Gastroesophageal sphincter (tissue), 4 donors: ENCODE data around the gene CCDC107. TPM values are rescaled to one million over a fixed set of nuclear protein-coding genes. Genes with fewer than 3 reads are reported as not detected.

Experiments used
- ATAC-seq: fragments of 150-250 bp; one replicate; pipeline ENCODE4 v1.9.1; 2016; ENCODE audit warnings: mild to moderate bottlenecking, moderate library complexity
- H3K27ac ChIP-seq, 4 donors: fragments of 200-600 bp; sonication (generic) in 3 of 4; 1 replicate in 3 of 4; 2 replicates in 1 of 4; pipeline ENCODE4 v1.5.1; 2016 to 2019
- H3K27me3 ChIP-seq: fragments of 200-600 bp; sonication (generic); one replicate; pipeline ENCODE4 v1.5.1; 2019
- H3K36me3 ChIP-seq, 2 donors: fragments of 200-600 bp; sonication (generic); one replicate each; pipeline ENCODE4 v1.5.1; 2019; ENCODE audit warnings: control low read depth in 1 of 2
- H3K4me1 ChIP-seq, 3 donors: fragments of 200-600 bp; sonication (generic); 1 replicate in 2 of 3; 2 replicates in 1 of 3; pipeline ENCODE4 v1.5.1; 2016 to 2019; ENCODE audit warnings: control low read depth in 2 of 3
- H3K4me3 ChIP-seq, 2 donors: fragments of 200-600 bp; sonication (generic); one replicate each; pipeline ENCODE4 v1.5.1; 2019; ENCODE audit warnings: mild to moderate bottlenecking in 1 of 2, moderate library complexity in 1 of 2
- H3K9me3 ChIP-seq, 3 donors: fragments of 200-600 bp; sonication (generic); one replicate each; pipeline ENCODE4 v1.5.1; 2017 to 2019; ENCODE audit warnings: control low read depth in 2 of 3
- CTCF ChIP-seq, 4 experiments: fragments of 200-600 bp in 2 of 4; fragments of 450-650 bp in 2 of 4; sonication (generic) in 1 of 4; IDR thresholded peaks; one replicate each; pipeline ENCODE4 v1.5.1; 2017 to 2019; ENCODE audit warnings: antibody characterized with exemption in 4 of 4, mild to moderate bottlenecking in 2 of 4, moderate library complexity in 2 of 4
- EP300 ChIP-seq: sonication (generic); formaldehyde crosslinking; IDR thresholded peaks from one replicate; pipeline ENCODE4 v1.6.1; 2017; ENCODE audit warnings: antibody characterized with exemption, mild to moderate bottlenecking
- POLR2A ChIP-seq, 2 donors: fragments of 450-650 bp; IDR thresholded peaks; one replicate each; pipeline ENCODE4 v1.6.1; 2017; ENCODE audit warnings: antibody characterized with exemption in 2 of 2, mild to moderate bottlenecking in 2 of 2, moderate library complexity in 1 of 2
- POLR2AphosphoS5 ChIP-seq: sonication (generic); formaldehyde crosslinking; IDR thresholded peaks from one replicate; pipeline ENCODE4 v1.6.1; 2017; ENCODE audit warnings: antibody characterized with exemption
- WGBS, 2 donors: methylation state at CpG; one replicate each; pipeline ENCODE4 v1.1.5; 2018; ENCODE audit warnings: low coverage in 1 of 2; 5-methylcytosine and 5-hydroxymethylcytosine counted together
- total RNA-seq, 4 donors: library from RNA; depleted of rRNA; stranded (reverse); fragments of >200 nt; gene quantifications; one replicate each; pipeline ENCODE4 v1.1.0, GENCODE V29; 2016

CCDC107 gene
- total RNA-seq, 4 donors from 2014 or later: 61.9 to 94.2 (median 87.0) TPM

GRCh38 chr9:35684921-35685320 lies 26.8 kb downstream of the CCDC107 start:
- Histone ChIP-seq H3K4me3 (peak overlapping the region; percentile 79 to 81), H3K4me1 (peaks cover 0 to 66% (median 0%) of the 10 kb centered on the region in 3 donors), H3K27ac (peak overlapping the region; percentile 96 to 99 (median 98)), H3K27me3 (no peaks in the 10 kb centered on the region), H3K36me3 (peaks cover 0 to 70% of the 10 kb centered on the region in 2 donors), H3K9me3 (no peaks in the 10 kb centered on the region)
- 30 to 59% methylated on average over 5 to 9 of the region's 10 CpGs for WGBS, 2 donors
- no peak for ATAC-seq
- no peak for TF ChIP-seq CTCF (IDR thresholded peaks at IDR 0.05)
- TF ChIP-seq POLR2AphosphoS5: peak; percentile 30

- no peak for ATAC-seq
- WGBS, 2 donors: 28% methylated on average over 5 of the region's 13 CpGs; no CpG with 5 or more reads in 1 of the 2 donors
- TF ChIP-seq POLR2A (IDR thresholded peaks at IDR 0.05) (peak in 1 of 2 donors; percentile 39), POLR2AphosphoS5 (peak; percentile 69), EP300 (no peak)
- H3K27me3 ChIP-seq: no peaks in the 10 kb centered on the region
- H3K4me1 ChIP-seq: peaks cover 0 to 67% (median 0%) of the 10 kb centered on the region in 3 donors
- H3K9me3 ChIP-seq: no peaks in the 10 kb centered on the region
- H3K27ac ChIP-seq: peak overlapping the region; percentile 96 to 99 (median 98)
- peak overlapping the region; percentile 79 to 81 for H3K4me3 ChIP-seq
- H3K36me3 ChIP-seq: peaks cover 0 to 70% of the 10 kb centered on the region in 2 donors
Observed at GRCh38 chr9:35685506-35685905, 27.4 kb downstream of the CCDC107 start.

- TF ChIP-seq CTCF (IDR thresholded peaks at IDR 0.05): no peak
- peak; percentile 6 to 8 for TF ChIP-seq POLR2A (IDR thresholded peaks at IDR 0.05)
- TF ChIP-seq POLR2AphosphoS5: peak; percentile 53
- WGBS, 2 donors: 19 to 34% methylated on average over 9 to 10 of the region's 11 CpGs
- ATAC-seq: no peak
Observed at GRCh38 chr9:35686222-35687203, 28.4 kb downstream of the CCDC107 start.

GRCh38 chr9:35687306-35687705 lies 29.2 kb downstream of the CCDC107 start:
- peak overlapping the region; percentile 79 to 81 for H3K4me3 ChIP-seq
- H3K9me3 ChIP-seq: no peaks in the 10 kb centered on the region
- H3K27me3 ChIP-seq: no peaks in the 10 kb centered on the region
- TF ChIP-seq CTCF (IDR thresholded peaks at IDR 0.05) (peak in 1 of 4 experiments; percentile 10), EP300 (no peak), POLR2AphosphoS5 (peak; percentile 9), POLR2A (IDR thresholded peaks at IDR 0.05) (peak in 1 of 2 donors; percentile 19)
- peak overlapping the region; percentile 96 to 99 (median 98) for H3K27ac ChIP-seq
- WGBS, 2 donors: 28 to 46% methylated on average over 2 of the region's 2 CpGs
- H3K4me1 ChIP-seq: peaks cover 0 to 61% (median 0%) of the 10 kb centered on the region in 3 donors
- ATAC-seq: no peak
- peaks cover 0 to 63% of the 10 kb centered on the region in 2 donors for H3K36me3 ChIP-seq

More at GRCh38 chr9:35686222-35687203, 28.4 kb downstream of the CCDC107 start:
- Histone ChIP-seq H3K36me3 (peaks cover 0 to 70% of the 10 kb centered on the region in 2 donors), H3K4me3 (peak overlapping the region; percentile 79 to 81), H3K27ac (peak overlapping the region; percentile 96 to 99 (median 98)), H3K9me3 (no peaks in the 10 kb centered on the region), H3K4me1 (peaks cover 0 to 61% (median 0%) of the 10 kb centered on the region in 3 donors), H3K27me3 (no peaks in the 10 kb centered on the region)

GRCh38 chr9:35687972-35688557 lies 30.0 kb downstream of the CCDC107 start:
- H3K27ac ChIP-seq: peak overlapping the region; percentile 96 to 99 (median 98)
- H3K27me3 ChIP-seq: no peaks in the 10 kb centered on the region
- H3K4me3 ChIP-seq: peak overlapping the region; percentile 79 to 81
- H3K36me3 ChIP-seq: peaks cover 0 to 55% of the 10 kb centered on the region in 2 donors
- ATAC-seq: no peak
- WGBS, 2 donors: 49 to 50% methylated on average over 1 to 2 of the region's 2 CpGs
- no peaks in the 10 kb centered on the region for H3K9me3 ChIP-seq
- peaks cover 0 to 61% (median 0%) of the 10 kb centered on the region in 3 donors for H3K4me1 ChIP-seq
- TF ChIP-seq CTCF (IDR thresholded peaks at IDR 0.05) (no peak), EP300 (no peak), POLR2AphosphoS5 (peak; percentile 64), POLR2A (IDR thresholded peaks at IDR 0.05) (peak in 1 of 2 donors; percentile 9)
